GM21786 (cell line): ENCODE data around the gene ZNF516.
A peak's percentile ranks its signal among the peaks of the same experiment; 100 is the strongest.

Experiments
- ATAC-seq: cut with Tn5 transposase; IDR thresholded peaks from one replicate; pipeline ENCODE4 v1.9.1; 2021; ENCODE audit not compliant: unreplicated experiment

The ZNF516 gene

GRCh38 chr18:76368976-76369375 is 126.1 kb downstream of the ZNF516 start:
- no peak for ATAC-seq

- ATAC-seq: no peak
These were observed 126.8 kb downstream of the ZNF516 start for GRCh38 chr18:76368271-76368670.

GRCh38 chr18:76367168-76368125 is 127.6 kb downstream of the ZNF516 start:
- no peak for ATAC-seq

- ATAC-seq: no peak
These were observed 129.5 kb downstream of the ZNF516 start for GRCh38 chr18:76365561-76365960.

GRCh38 chr18:76364282-76365259 is 130.5 kb downstream of the ZNF516 start:
- peak; percentile 77 for ATAC-seq

GRCh38 chr18:76363436-76364120 is 131.5 kb downstream of the ZNF516 start:
- ATAC-seq: no peak

- ATAC-seq: no peak
These were observed 132.4 kb downstream of the ZNF516 start for GRCh38 chr18:76362676-76363075.

GRCh38 chr18:76361219-76361618 is 133.8 kb downstream of the ZNF516 start:
- ATAC-seq: no peak

GRCh38 chr18:76359909-76360308 is 135.1 kb downstream of the ZNF516 start:
- no peak for ATAC-seq

- no peak for ATAC-seq
These were observed 136.3 kb downstream of the ZNF516 start for GRCh38 chr18:76358774-76359173.

- no peak for ATAC-seq
These were observed 137.3 kb downstream of the ZNF516 start for GRCh38 chr18:76357585-76358260.

- ATAC-seq: no peak
These were observed 137.9 kb downstream of the ZNF516 start for GRCh38 chr18:76357174-76357573.

- ATAC-seq: no peak
These were observed 138.4 kb downstream of the ZNF516 start for GRCh38 chr18:76356666-76357065.

GRCh38 chr18:76354348-76354747 is 140.7 kb downstream of the ZNF516 start:
- ATAC-seq: no peak

- ATAC-seq: no peak
These were observed 141.5 kb downstream of the ZNF516 start for GRCh38 chr18:76353500-76353899.

- no peak for ATAC-seq
These were observed 142.0 kb downstream of the ZNF516 start for GRCh38 chr18:76353046-76353445.

GRCh38 chr18:76351961-76352581 is 143.0 kb downstream of the ZNF516 start:
- ATAC-seq: no peak

- no peak for ATAC-seq
These were observed 144.7 kb downstream of the ZNF516 start for GRCh38 chr18:76350134-76351025.
